IMR-90 (cell line): ENCODE data around the gene STK33. TPM values are rescaled to one million over a fixed set of nuclear protein-coding genes. Genes with fewer than 3 reads are reported as not detected.

Experiments used
- ATAC-seq: fragments of 200-7000 bp; cut with Tn5 transposase; 2 replicates; pipeline ENCODE4 v1.9.1; 2020; ENCODE audit warnings: low read depth, mild to moderate bottlenecking, moderate library complexity
- BruUV-seq: library from RNA; stranded (reverse); fragments of 400-500 nt; replicated peaks from 2 replicates; lab custom pipeline; 2021; lab: Mats Ljungman, UMichigan
- CTCF ChIA-PET: fragments of 300-600 bp; formaldehyde crosslinking; extraction: SDS; loops from one replicate; lab custom pipeline; 2021; ENCODE audit warnings: antibody characterized with exemption; lab: Yijun Ruan, JAX
- POLR2A ChIA-PET: fragments of 300-600 bp; sonication (Branson Sonifier 250); formaldehyde crosslinking; loops from one replicate; lab custom pipeline; 2022; ENCODE audit warnings: antibody characterized with exemption; ENCODE audit not compliant: unreplicated experiment; lab: Charles Lee
- DNase-seq: peaks from one replicate; pipeline ENCODE4 v3.0.0; 2013
- H2AFZ ChIP-seq: replicated peaks from 2 replicates; pipeline ENCODE3; 2013; ENCODE audit warnings: low read length, mild to moderate bottlenecking; ENCODE audit not compliant: poor library complexity
- H2AK5ac ChIP-seq: 2 replicates; pipeline ENCODE4 v1.6.1; 2013; ENCODE audit warnings: low read depth, low read length, inconsistent platforms
- H2AK9ac ChIP-seq: replicated peaks from 2 replicates; pipeline ENCODE3; 2013; ENCODE audit warnings: mild to moderate bottlenecking, low read depth, low read length, moderate library complexity; ENCODE audit not compliant: poor library complexity
- H2BK120ac ChIP-seq: 2 replicates; pipeline ENCODE4 v1.6.1; 2013; ENCODE audit warnings: low read depth, low read length, inconsistent platforms
- H2BK15ac ChIP-seq: 3 replicates; pipeline ENCODE4 v1.6.1; 2013; ENCODE audit warnings: low read depth, low read length, inconsistent platforms
- H2BK20ac ChIP-seq: 2 replicates; pipeline ENCODE4 v1.6.1; 2013; ENCODE audit warnings: low read depth, mild to moderate bottlenecking, inconsistent platforms, low read length, moderate library complexity
- H2BK5ac ChIP-seq: 2 replicates; pipeline ENCODE4 v1.6.1; 2013; ENCODE audit warnings: mild to moderate bottlenecking, low read depth, low read length, inconsistent platforms; ENCODE audit not compliant: poor library complexity, severe bottlenecking
- H3K14ac ChIP-seq: replicated peaks from 2 replicates; pipeline ENCODE4 v1.6.1; 2013; ENCODE audit warnings: low read depth, low read length, inconsistent platforms
- H3K18ac ChIP-seq: 2 replicates; pipeline ENCODE4 v1.6.1; 2013; ENCODE audit warnings: low read depth, low read length, control low read depth
- H3K23ac ChIP-seq: 2 replicates; pipeline ENCODE4 v1.6.1; 2013; ENCODE audit warnings: low read depth, low read length, inconsistent platforms
- H3K27ac ChIP-seq: 2 replicates; pipeline ENCODE4 v1.5.1; 2013; ENCODE audit warnings: mild to moderate bottlenecking, control low read depth, low read length; ENCODE audit not compliant: insufficient read depth
- H3K27me3 ChIP-seq: 2 replicates; pipeline ENCODE4 v1.6.1; 2013; ENCODE audit warnings: low read length; ENCODE audit not compliant: control insufficient read depth, insufficient read depth
- H3K36me3 ChIP-seq: 2 replicates; pipeline ENCODE4 v1.6.1; 2013; ENCODE audit warnings: low read length, mixed read lengths; ENCODE audit not compliant: control insufficient read depth, insufficient read depth
- H3K4ac ChIP-seq: 2 replicates; pipeline ENCODE4 v1.6.1; 2013; ENCODE audit warnings: low read depth, low read length, inconsistent platforms
- H3K4me1 ChIP-seq: 2 replicates; pipeline ENCODE4 v1.6.1; 2013; ENCODE audit warnings: low read length, mixed read lengths; ENCODE audit not compliant: control insufficient read depth, insufficient read depth
- H3K4me2 ChIP-seq: 2 replicates; pipeline ENCODE4 v1.6.1; 2013; ENCODE audit warnings: low read depth, mild to moderate bottlenecking, control low read depth, low read length, moderate library complexity
- H3K4me3 ChIP-seq: 2 replicates; pipeline ENCODE4 v1.5.1; 2013; ENCODE audit warnings: low read depth, mild to moderate bottlenecking, control low read depth, low read length, moderate library complexity; ENCODE audit not compliant: insufficient read depth
- H3K56ac ChIP-seq: 2 replicates; pipeline ENCODE4 v1.6.1; 2013; ENCODE audit warnings: low read length, inconsistent platforms; ENCODE audit not compliant: insufficient read depth; ENCODE audit errors: extremely low read depth
- H3K79me1 ChIP-seq, 2 experiments: 2 replicates each; pipeline ENCODE4 v1.6.1; 2013; ENCODE audit warnings: low read length in 2 of 2, inconsistent platforms in 1 of 2, low read depth in 1 of 2
- H3K9ac ChIP-seq: 2 replicates; pipeline ENCODE4 v1.6.1; 2013; ENCODE audit warnings: low read depth, low read length, control low read depth
- H3K9me1 ChIP-seq: 2 replicates; pipeline ENCODE4 v1.6.1; 2013; ENCODE audit warnings: low read length, inconsistent platforms; ENCODE audit not compliant: insufficient read depth
- H3K9me3 ChIP-seq: 2 replicates; pipeline ENCODE4 v1.6.1; 2013; ENCODE audit warnings: low read length; ENCODE audit not compliant: control insufficient read depth, insufficient read depth
- H4K20me1 ChIP-seq: 2 replicates; pipeline ENCODE4 v1.6.1; 2013; ENCODE audit warnings: low read length, inconsistent platforms; ENCODE audit not compliant: insufficient read depth
- H4K5ac ChIP-seq: 2 replicates; pipeline ENCODE4 v1.6.1; 2013; ENCODE audit warnings: mild to moderate bottlenecking, low read depth, low read length, control low read depth
- H4K8ac ChIP-seq, 2 experiments: 2 replicates each; pipeline ENCODE4 v1.6.1; 2013; ENCODE audit warnings: low read depth in 2 of 2, low read length in 2 of 2, control low read depth in 1 of 2, inconsistent platforms in 1 of 2
- H4K91ac ChIP-seq: 2 replicates; pipeline ENCODE4 v1.6.1; 2013; ENCODE audit warnings: low read depth, low read length, inconsistent platforms; ENCODE audit not compliant: insufficient read depth
- CEBPB ChIP-seq: IDR thresholded peaks from 2 replicates; pipeline ENCODE4 v1.6.1; 2012; ENCODE audit warnings: low read depth, low read length, improper control_type of control experiment
- RFX5 ChIP-seq: IDR thresholded peaks from 2 replicates; pipeline ENCODE4 v1.8.0; 2012; ENCODE audit warnings: low read depth, mild to moderate bottlenecking, low read length, moderate library complexity
- WGBS, 2 experiments: methylation state at CpG; one replicate each; pipeline versions ENCODE4 v1.1.5 to v1.1.7; 2013; ENCODE audit warnings: missing lambda C conversion rate in 2 of 2; ENCODE audit not compliant: insufficient read length in 1 of 2; ENCODE audit errors: extremely low coverage in 2 of 2; 5-methylcytosine and 5-hydroxymethylcytosine counted together
- dilution Hi-C: fragments of 300-500 bp; cut with HindIII; formaldehyde crosslinking; loops from one replicate; pipeline ENCODE4 v1.14.3; 2018; ENCODE audit warnings: low sequenced_read_pairs; ENCODE audit not compliant: unreplicated experiment
- in situ Hi-C: fragments of 300-500 bp; cut with MboI; formaldehyde crosslinking; loops from 3 replicates; pipeline ENCODE4 v1.14.3; 2019; ENCODE audit warnings: low sequenced_read_pairs, inconsistent platforms, mixed read lengths
- intact Hi-C: fragments of 100-400 bp; cut with micrococcal nuclease; formaldehyde crosslinking; loops from 2 replicates; pipeline ENCODE4 v1.10.0; 2022
- polyA plus RNA-seq, 3 experiments: library from polyadenylated mRNA; depleted of rRNA; stranded (reverse); fragments of >200 nt; gene quantifications; 2 replicates each; pipeline ENCODE4 v1.2.3, GENCODE V29; 2012; ENCODE audit warnings: low replicate concordance in 1 of 3
- total RNA-seq: library from RNA; depleted of rRNA; stranded (reverse); fragments of >200 nt; gene quantifications from 2 replicates; pipeline ENCODE4 v1.2.3, GENCODE V29; 2012

STK33 gene
- total and polyA plus RNA-seq, 2 of the 4 experiments (the other 2 are of a cell fraction), result 2.3 to 2.6 TPM

GRCh38 chr11:8363921-8364320 is 230.1 kb downstream of the STK33 start:
- no peak overlapping the region for H3K4me2 ChIP-seq
- H4K8ac ChIP-seq, result no peak overlapping the region
- H3K4me1 ChIP-seq, result no peaks in the 10 kb centered on the region
- H3K23ac ChIP-seq, result no peak overlapping the region
- dilution Hi-C loops, result no loop called here
- H3K4me3 ChIP-seq, result no peak overlapping the region
- H3K79me1 ChIP-seq, result no peaks in the 10 kb centered on the region
- H3K4ac ChIP-seq, result no peak overlapping the region
- 57% methylated on average over 4 of the region's 15 CpGs; no CpG with 5 or more reads in 1 of the 2 experiments for WGBS, 2 experiments
- H2AFZ ChIP-seq, result no peak overlapping the region
- no peak overlapping the region for H4K5ac ChIP-seq
- peaks cover 20% of the 10 kb centered on the region for H3K27me3 ChIP-seq
- in situ Hi-C loops, result no loop called here
- POLR2A ChIA-PET, result no interaction called here
- no peaks in the 10 kb centered on the region for H3K9me1 ChIP-seq
- no peaks in the 10 kb centered on the region for H3K9me3 ChIP-seq
- H3K36me3 ChIP-seq, result no peaks in the 10 kb centered on the region
- H3K18ac ChIP-seq, result no peak overlapping the region
- CTCF ChIA-PET, result no interaction called here
- no peaks in the 10 kb centered on the region for H4K20me1 ChIP-seq
- no peak overlapping the region for H2BK15ac ChIP-seq
- DNase-seq (no peak), ATAC-seq (no peak)
- no peak overlapping the region for H2BK120ac ChIP-seq
- H2BK20ac ChIP-seq, result no peak overlapping the region
- no peak overlapping the region for H3K27ac ChIP-seq
- no peak overlapping the region for H3K56ac ChIP-seq
- no TSS peak for BruUV-seq
- no peak overlapping the region for H2AK9ac ChIP-seq
- no peak overlapping the region for H2BK5ac ChIP-seq
- H4K91ac ChIP-seq, result no peak overlapping the region
- no peak for TF ChIP-seq RFX5
- peak; percentile 91 for TF ChIP-seq CEBPB
- H3K9ac ChIP-seq, result no peak overlapping the region
- H2AK5ac ChIP-seq, result no peak overlapping the region
- intact Hi-C loops, result no loop called here
- H3K14ac ChIP-seq, result no peak overlapping the region
